Right atrium auricular region (tissue), 2 donors: Measurements from ENCODE around the gene CYP26B1. TPM values are rescaled to one million over a fixed set of nuclear protein-coding genes. Genes with fewer than 3 reads are reported as not detected.
A peak's percentile ranks its signal among the peaks of the same experiment; 100 is the strongest.

Source experiments
- DNase-seq: peaks from one replicate; pipeline ENCODE4 v3.0.0-alpha.2; 2019; ENCODE audit warnings: low spot score
- H3K27ac ChIP-seq, 2 donors: fragments of 200-600 bp; sonication (generic); 1 replicate in 1 of 2; 2 replicates in 1 of 2; pipeline ENCODE4 v1.5.1; 2016 to 2019
- H3K27me3 ChIP-seq, 2 donors: fragments of 200-600 bp; sonication (generic); one replicate each; pipeline versions ENCODE4 v1.5.1 to v1.6.0; 2017 to 2019
- H3K36me3 ChIP-seq: fragments of 200-600 bp; sonication (generic); one replicate; pipeline ENCODE4 v1.5.1; 2016
- H3K4me1 ChIP-seq, 2 donors: fragments of 200-600 bp; sonication (generic); one replicate each; pipeline versions ENCODE4 v1.5.1 to v1.6.0; 2017 to 2019
- H3K4me3 ChIP-seq, 2 donors: fragments of 200-600 bp; sonication (generic); 1 replicate in 1 of 2; 2 replicates in 1 of 2; pipeline ENCODE4 v1.5.1; 2017 to 2019; ENCODE audit warnings: mild to moderate bottlenecking in 1 of 2, moderate library complexity in 1 of 2
- H3K9me3 ChIP-seq, 2 donors: fragments of 200-600 bp; sonication (generic); one replicate each; pipeline ENCODE4 v1.5.1; 2019
- total RNA-seq, 2 donors: library from RNA; depleted of rRNA; stranded (reverse); fragments of >200 nt; gene quantifications; one replicate each; pipeline ENCODE4 v1.1.0, GENCODE V29; 2016
- TF ChIP-seq, protein P1 (sequence below), 2 donors: fragments of 200-600 bp; sonication (generic); IDR thresholded peaks; one replicate each; pipeline ENCODE4 v1.5.1; 2019; ENCODE audit warnings: antibody characterized with exemption in 2 of 2

The CYP26B1 gene
- total RNA-seq, 2 donors from 2014 or later, result 2.5 to 12.8 TPM

GRCh38 chr2:72116081-72116533, 31.6 kb downstream of the CYP26B1 start:
- no peak overlapping the region for H3K4me3 ChIP-seq
- TF ChIP-seq, protein P1, sequence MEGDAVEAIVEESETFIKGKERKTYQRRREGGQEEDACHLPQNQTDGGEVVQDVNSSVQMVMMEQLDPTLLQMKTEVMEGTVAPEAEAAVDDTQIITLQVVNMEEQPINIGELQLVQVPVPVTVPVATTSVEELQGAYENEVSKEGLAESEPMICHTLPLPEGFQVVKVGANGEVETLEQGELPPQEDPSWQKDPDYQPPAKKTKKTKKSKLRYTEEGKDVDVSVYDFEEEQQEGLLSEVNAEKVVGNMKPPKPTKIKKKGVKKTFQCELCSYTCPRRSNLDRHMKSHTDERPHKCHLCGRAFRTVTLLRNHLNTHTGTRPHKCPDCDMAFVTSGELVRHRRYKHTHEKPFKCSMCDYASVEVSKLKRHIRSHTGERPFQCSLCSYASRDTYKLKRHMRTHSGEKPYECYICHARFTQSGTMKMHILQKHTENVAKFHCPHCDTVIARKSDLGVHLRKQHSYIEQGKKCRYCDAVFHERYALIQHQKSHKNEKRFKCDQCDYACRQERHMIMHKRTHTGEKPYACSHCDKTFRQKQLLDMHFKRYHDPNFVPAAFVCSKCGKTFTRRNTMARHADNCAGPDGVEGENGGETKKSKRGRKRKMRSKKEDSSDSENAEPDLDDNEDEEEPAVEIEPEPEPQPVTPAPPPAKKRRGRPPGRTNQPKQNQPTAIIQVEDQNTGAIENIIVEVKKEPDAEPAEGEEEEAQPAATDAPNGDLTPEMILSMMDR (IDR thresholded peaks at IDR 0.05), result no peak
- H3K4me1 ChIP-seq, result peaks cover 0 to 11% of the 10 kb centered on the region in 2 donors
- H3K36me3 ChIP-seq, result no peaks in the 10 kb centered on the region
- DNase-seq, result no peak
- H3K9me3 ChIP-seq, result no peaks in the 10 kb centered on the region
- no peaks in the 10 kb centered on the region for H3K27me3 ChIP-seq
- H3K27ac ChIP-seq, result no peak overlapping the region

DNA sequence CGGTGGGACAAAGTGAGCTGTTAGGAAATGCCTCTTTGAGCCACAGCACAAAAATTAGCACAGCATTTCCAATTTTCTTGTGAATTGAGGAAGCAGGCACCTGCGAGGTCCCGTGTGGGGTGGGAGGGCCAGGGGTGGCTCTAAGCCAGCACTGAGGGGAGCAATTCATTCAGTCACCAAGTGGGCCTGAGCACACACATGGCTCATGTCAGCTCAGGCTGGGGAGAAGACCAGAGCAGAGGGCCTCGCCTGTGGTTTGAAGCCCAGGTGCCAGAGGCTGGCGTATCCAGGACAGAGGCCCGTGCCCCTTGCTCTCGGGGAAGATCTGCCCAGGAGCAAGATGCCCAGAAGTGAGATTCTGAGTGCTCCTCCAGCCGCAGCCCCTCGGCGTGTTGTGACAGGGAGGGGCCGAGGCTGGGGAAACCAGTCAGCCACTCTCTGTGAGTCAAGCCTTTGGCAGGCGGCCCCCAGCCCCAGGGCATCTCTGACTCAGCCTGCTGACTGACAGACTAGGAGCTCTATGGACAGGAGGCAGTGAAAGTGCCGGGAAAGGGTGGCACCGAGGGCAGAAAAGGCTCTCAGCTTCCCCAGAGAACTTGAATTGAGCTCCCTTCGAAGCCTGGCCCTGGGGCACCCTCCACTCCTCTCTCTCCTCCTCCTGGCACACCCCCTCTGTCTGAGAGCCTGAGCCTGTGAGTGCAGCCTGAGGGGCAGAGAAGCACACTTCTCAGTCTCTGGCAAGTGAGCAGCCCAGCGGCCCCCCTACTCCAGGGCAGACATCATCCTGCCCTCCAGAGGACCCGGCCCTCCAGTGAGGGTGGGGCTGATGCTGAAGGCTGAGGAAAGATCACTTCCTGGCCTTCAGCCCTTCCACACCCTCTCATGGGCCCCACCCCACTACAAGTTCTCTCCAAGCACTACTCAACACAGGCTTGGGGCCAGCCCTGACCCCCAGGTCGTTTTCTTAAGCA, 32.3 kb downstream of the CYP26B1 start:
- DNase-seq, result peak; percentile 83
- peaks cover 0 to 11% of the 10 kb centered on the region in 2 donors for H3K4me1 ChIP-seq

DNA sequence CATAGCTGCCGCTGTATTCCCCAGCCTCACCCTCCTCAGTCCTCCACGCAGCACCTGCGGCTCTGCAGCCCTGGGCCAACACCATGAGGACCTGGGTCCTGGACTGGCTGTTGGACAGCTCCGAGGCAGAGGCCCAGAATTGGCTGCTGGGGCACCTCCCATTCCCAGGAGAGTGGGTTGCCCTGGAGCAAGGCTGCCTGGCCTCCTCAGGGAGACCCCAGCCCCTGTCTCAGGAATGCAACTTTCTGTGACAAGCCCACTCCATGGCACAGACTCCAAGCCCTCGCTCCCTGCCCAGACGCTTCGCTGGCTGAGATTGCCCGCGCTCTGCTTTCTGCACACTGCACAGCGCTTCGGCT, 33.0 kb downstream of the CYP26B1 start:
- peaks cover 0 to 11% of the 10 kb centered on the region in 2 donors for H3K4me1 ChIP-seq
- peak; percentile 50 for DNase-seq
- no peak overlapping the region for H3K4me3 ChIP-seq
- H3K9me3 ChIP-seq, result no peaks in the 10 kb centered on the region
- no peaks in the 10 kb centered on the region for H3K27me3 ChIP-seq
- H3K27ac ChIP-seq, result no peak overlapping the region
- TF ChIP-seq, protein P1 (IDR thresholded peaks at IDR 0.05), result no peak
- no peaks in the 10 kb centered on the region for H3K36me3 ChIP-seq

More for the DNA sequence above, 32.3 kb downstream of the CYP26B1 start:
- Histone ChIP-seq H3K27me3 (no peaks in the 10 kb centered on the region), H3K36me3 (no peaks in the 10 kb centered on the region), H3K4me3 (no peak overlapping the region), H3K27ac (no peak overlapping the region), H3K9me3 (no peaks in the 10 kb centered on the region)
- TF ChIP-seq, protein P1 (IDR thresholded peaks at IDR 0.05), result no peak

GRCh38 chr2:72113847-72114692, 33.6 kb downstream of the CYP26B1 start:
- H3K9me3 ChIP-seq, result no peaks in the 10 kb centered on the region
- no peaks in the 10 kb centered on the region for H3K36me3 ChIP-seq
- TF ChIP-seq, protein P1 (IDR thresholded peaks at IDR 0.05), result no peak
- H3K27me3 ChIP-seq, result no peaks in the 10 kb centered on the region
- no peak overlapping the region for H3K4me3 ChIP-seq
- H3K27ac ChIP-seq, result no peak overlapping the region
- peaks cover 0 to 11% of the 10 kb centered on the region in 2 donors for H3K4me1 ChIP-seq
- DNase-seq, result peak; percentile 47

GRCh38 chr2:72112981-72113846, 34.4 kb downstream of the CYP26B1 start:
- DNase-seq, result peak; percentile 52
- peaks cover 0 to 11% of the 10 kb centered on the region in 2 donors for H3K4me1 ChIP-seq
- H3K27ac ChIP-seq, result no peak overlapping the region
- H3K27me3 ChIP-seq, result no peaks in the 10 kb centered on the region
- TF ChIP-seq, protein P1 (IDR thresholded peaks at IDR 0.05), result no peak
- no peaks in the 10 kb centered on the region for H3K36me3 ChIP-seq
- no peak overlapping the region for H3K4me3 ChIP-seq
- no peaks in the 10 kb centered on the region for H3K9me3 ChIP-seq
